ENCODE measurements around the gene PPP2R5B. TPM values are rescaled to one million over a fixed set of nuclear protein-coding genes. Genes with fewer than 3 reads are reported as not detected.

Gene PPP2R5B
- total RNA-seq, 1 experiment from 2014 or later = 8.7 TPM

- no peaks in the 10 kb centered on the region for H3K27me3 Mint-ChIP-seq (ENCODE audit: low read depth)
- no peak overlapping the region for H3K27ac Mint-ChIP-seq
- no peaks in the 10 kb centered on the region for H3K9me3 Mint-ChIP-seq
- TF ChIP-seq ESRRA (CRISPR knock-in tag; IDR thresholded peaks at IDR 0.05; ENCODE audit: borderline replicate concordance) (no peak), GABPB1 (CRISPR knock-in tag; IDR thresholded peaks at IDR 0.05) (peak; percentile 61)
- DNase-seq (ENCODE audit: low spot score) (no peak), ATAC-seq (no peak)
- no peak overlapping the region for H3K4me3 Mint-ChIP-seq
- ChIA-PET POLR2A (no interaction called here), CTCF (interaction anchor here (0.9 to 22.9 kb wide), 11 partner anchors 12 to 103 kb away, joined by 3 to 372 read pairs (median 4); partner anchors contain the start of genes BATF2, CDC42BPG, EHD1 and PPP2R5B)
- H3K4me1 Mint-ChIP-seq = peaks cover 6% of the 10 kb centered on the region
- 0 out of 2 replicates have a peak, but pooled peaks cover 3% of the 10 kb centered on the region for H3K36me3 Mint-ChIP-seq
Observed at GRCh38 chr11:64893194-64894069, 31.1 kb upstream of the PPP2R5B start.

GRCh38 chr11:64894070-64894811 lies 30.2 kb upstream of the PPP2R5B start:
- Mint-ChIP-seq H3K36me3 (0 out of 2 replicates have a peak, but pooled peaks cover 3% of the 10 kb centered on the region), H3K27ac (no peak overlapping the region), H3K4me3 (no peak overlapping the region), H3K27me3 (ENCODE audit: low read depth) (no peaks in the 10 kb centered on the region), H3K4me1 (peaks cover 2% of the 10 kb centered on the region; the same call in 1 of the 2 replicates), H3K9me3 (no peaks in the 10 kb centered on the region)
- CTCF ChIA-PET = interaction anchor here (0.9 to 22.9 kb wide), 11 partner anchors 13 to 102 kb away, joined by 3 to 372 read pairs (median 4); partner anchors contain the start of genes BATF2, CDC42BPG, EHD1 and PPP2R5B
- DNase-seq (ENCODE audit: low spot score) = peak; percentile 95
- 0 out of 2 replicates have a peak, but pooled peaks have one; percentile 31 for TF ChIP-seq GABPB1 (CRISPR knock-in tag; IDR thresholded peaks at IDR 0.05)
- TF ChIP-seq PREB (CRISPR knock-in tag; IDR thresholded peaks at IDR 0.05; ENCODE audit: borderline replicate concordance) = no peak
- peak; percentile 87 for TF ChIP-seq CTCF (IDR thresholded peaks at IDR 0.05)
- peak; percentile 95 for ATAC-seq
- POLR2A ChIA-PET = no interaction called here

GRCh38 chr11:64894812-64895452 lies 29.6 kb upstream of the PPP2R5B start:
- H3K36me3 Mint-ChIP-seq = 0 out of 2 replicates have a peak, but pooled peaks cover 3% of the 10 kb centered on the region
- H3K27me3 Mint-ChIP-seq (ENCODE audit: low read depth) = no peaks in the 10 kb centered on the region
- POLR2A ChIA-PET = interaction anchor here (0.6 kb wide), 1 partner anchor 15 kb away, joined by 4 read pairs; no protein-coding TSS in a partner anchor
- ATAC-seq (no peak), DNase-seq (ENCODE audit: low spot score) (no peak)
- CTCF ChIA-PET = interaction anchor here (1.0 to 22.9 kb wide), 4 partner anchors 30 to 102 kb away, joined by 4 to 372 read pairs (median 4); partner anchors contain the start of genes BATF2, CDC42BPG and GPHA2
- H3K4me1 Mint-ChIP-seq = 0 out of 2 replicates have a peak, but pooled peaks cover 2% of the 10 kb centered on the region
- H3K4me3 Mint-ChIP-seq = no peak overlapping the region
- TF ChIP-seq ETV6 (CRISPR knock-in tag; IDR thresholded peaks at IDR 0.05) (no peak), JAZF1 (CRISPR knock-in tag; IDR thresholded peaks at IDR 0.05) (no peak), ZNF121 (CRISPR knock-in tag; IDR thresholded peaks at IDR 0.05) (no peak), ZNF532 (CRISPR knock-in tag; IDR thresholded peaks at IDR 0.05; ENCODE audit: borderline replicate concordance) (no peak)
- H3K27ac Mint-ChIP-seq = no peak overlapping the region
- no peaks in the 10 kb centered on the region for H3K9me3 Mint-ChIP-seq
